Measurements from ENCODE around the gene LPAR3.

The LPAR3 gene

DNA sequence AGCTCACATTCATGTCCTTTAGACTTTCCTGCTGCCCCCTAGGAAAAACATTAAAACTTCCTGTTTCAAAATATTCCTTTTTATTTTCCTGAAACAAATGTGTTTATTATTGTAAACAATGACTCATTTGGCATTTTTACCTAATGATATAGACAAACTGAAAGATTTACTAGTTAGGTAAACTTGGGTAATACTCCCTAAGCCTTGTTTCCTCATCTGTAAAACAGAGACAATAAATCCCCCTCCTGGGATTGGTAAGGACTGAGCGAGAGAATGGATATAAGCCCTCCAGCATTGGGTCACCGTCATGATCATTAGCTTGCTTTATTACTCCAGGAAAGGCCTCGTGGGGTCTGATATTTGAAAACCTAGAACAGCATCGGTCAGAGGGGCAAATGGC, 59.8 kb downstream of the LPAR3 start (continued):
- no peak for TF ChIP-seq SP3 (tag by site-specific recombination; IDR thresholded peaks at IDR 0.05)

DNA sequence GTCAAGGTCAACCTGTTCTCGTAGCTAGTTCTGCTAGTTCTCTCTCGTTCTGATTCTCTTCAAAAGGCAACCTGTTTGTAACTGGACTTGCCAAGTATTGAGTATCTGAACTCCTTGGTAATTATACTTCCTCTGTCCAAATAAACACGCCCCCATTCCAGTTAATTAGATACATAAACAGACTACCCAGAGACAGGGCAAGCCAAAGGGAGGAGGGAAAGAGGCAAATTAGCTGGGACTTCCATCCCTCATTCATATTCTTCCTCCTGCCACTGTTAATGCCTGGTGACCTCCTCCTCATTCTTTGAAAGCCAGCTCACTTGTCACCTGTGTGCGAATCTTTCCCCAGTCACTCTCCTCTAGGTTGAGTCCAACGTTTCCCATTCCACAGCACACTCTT, 62.9 kb downstream of the LPAR3 start:
- Histone ChIP-seq H3K4me1 (ENCODE audit: control insufficient read depth, insufficient read depth, low read length) (peaks cover 8% of the 10 kb centered on the region; the same call in 1 of the 2 replicates), H3K27ac (ENCODE audit: extremely low read depth, low read depth, low read length) (no peak overlapping the region)
- POLR2A ChIA-PET: no interaction called here

DNA sequence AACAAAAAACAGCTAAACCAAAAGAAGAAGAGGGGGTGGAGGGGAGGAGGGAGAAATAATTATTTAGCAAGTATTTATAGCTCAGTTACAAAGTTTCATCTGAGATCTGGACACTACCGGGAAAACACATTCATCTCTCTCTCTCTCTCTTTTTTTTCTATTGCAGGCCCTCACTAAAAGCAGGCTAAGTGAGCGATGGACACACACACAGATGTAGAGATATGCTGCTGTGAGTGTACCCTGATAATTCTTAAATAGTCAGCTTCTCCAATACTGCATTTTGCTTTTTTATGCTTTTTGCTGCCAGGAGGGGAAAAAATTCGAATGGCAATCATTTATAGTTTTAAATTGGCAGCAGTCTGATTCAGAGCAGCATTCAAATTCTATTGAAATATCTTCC, 65.0 kb downstream of the LPAR3 start:
- Histone ChIP-seq H3K4me3 (ENCODE audit: low read depth, low read length) (no peak overlapping the region), H3K36me3 (ENCODE audit: control insufficient read depth in 2 of 2, insufficient read depth in 1 of 2, low read length in 2 of 2) (no peaks in the 10 kb centered on the region), H3K9me3 (ENCODE audit: control insufficient read depth, insufficient read depth, low read depth, low read length) (no peaks in the 10 kb centered on the region), H3K27ac (ENCODE audit: extremely low read depth, low read depth, low read length) (no peak overlapping the region), H3K4me1 (ENCODE audit: control insufficient read depth, insufficient read depth, low read length) (no peaks in the 10 kb centered on the region)
- ChIA-PET POLR2A (no interaction called here), CTCF (interaction anchor here (0.5 to 1.6 kb wide), 2 partner anchors 34 to 208 kb away, joined by 4 read pairs; no protein-coding TSS in a partner anchor)
- TF ChIP-seq ZNF214 (tag by site-specific recombination; IDR thresholded peaks at IDR 0.05; ENCODE audit: borderline replicate concordance) (no peak), ZSCAN16 (tag by site-specific recombination; IDR thresholded peaks at IDR 0.05) (no peak), ZNF501 (tag by site-specific recombination; IDR thresholded peaks at IDR 0.05) (no peak), KLF7 (tag by site-specific recombination; IDR thresholded peaks at IDR 0.05; ENCODE audit: borderline replicate concordance) (no peak), ZNF596 (tag by site-specific recombination; IDR thresholded peaks at IDR 0.05) (no peak), TRIM28 (IDR thresholded peaks at IDR 0.05; ENCODE audit: borderline replicate concordance, low read length) (no peak), ZNF155 (tag by site-specific recombination; IDR thresholded peaks at IDR 0.05) (no peak), ZNF623 (tag by site-specific recombination; IDR thresholded peaks at IDR 0.05) (no peak), WT1 (tag by site-specific recombination; IDR thresholded peaks at IDR 0.05) (no peak), HOXD13 (CRISPR knock-in tag; IDR thresholded peaks at IDR 0.05; ENCODE audit: borderline replicate concordance) (no peak), ZNF175 (tag by site-specific recombination; IDR thresholded peaks at IDR 0.05) (no peak), ZNF707 (tag by site-specific recombination; IDR thresholded peaks at IDR 0.05) (no peak), ZNF416 (tag by site-specific recombination; IDR thresholded peaks at IDR 0.05) (no peak)
- TF ChIP-seq, protein P1, sequence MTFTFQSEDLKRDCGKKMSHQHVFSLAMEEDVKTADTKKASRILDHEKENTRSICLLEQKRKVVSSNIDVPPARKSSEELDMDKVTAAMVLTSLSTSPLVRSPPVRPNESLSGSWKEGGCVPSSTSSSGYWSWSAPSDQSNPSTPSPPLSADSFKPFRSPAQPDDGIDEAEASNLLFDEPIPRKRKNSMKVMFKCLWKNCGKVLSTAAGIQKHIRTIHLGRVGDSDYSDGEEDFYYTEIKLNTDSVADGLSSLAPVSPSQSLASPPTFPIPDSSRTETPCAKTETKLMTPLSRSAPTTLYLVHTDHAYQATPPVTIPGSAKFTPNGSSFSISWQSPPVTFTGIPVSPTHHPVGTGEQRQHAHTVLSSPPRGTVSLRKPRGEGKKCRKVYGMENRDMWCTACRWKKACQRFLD (tag by site-specific recombination; IDR thresholded peaks at IDR 0.05): no peak
- TF ChIP-seq, protein P2, sequence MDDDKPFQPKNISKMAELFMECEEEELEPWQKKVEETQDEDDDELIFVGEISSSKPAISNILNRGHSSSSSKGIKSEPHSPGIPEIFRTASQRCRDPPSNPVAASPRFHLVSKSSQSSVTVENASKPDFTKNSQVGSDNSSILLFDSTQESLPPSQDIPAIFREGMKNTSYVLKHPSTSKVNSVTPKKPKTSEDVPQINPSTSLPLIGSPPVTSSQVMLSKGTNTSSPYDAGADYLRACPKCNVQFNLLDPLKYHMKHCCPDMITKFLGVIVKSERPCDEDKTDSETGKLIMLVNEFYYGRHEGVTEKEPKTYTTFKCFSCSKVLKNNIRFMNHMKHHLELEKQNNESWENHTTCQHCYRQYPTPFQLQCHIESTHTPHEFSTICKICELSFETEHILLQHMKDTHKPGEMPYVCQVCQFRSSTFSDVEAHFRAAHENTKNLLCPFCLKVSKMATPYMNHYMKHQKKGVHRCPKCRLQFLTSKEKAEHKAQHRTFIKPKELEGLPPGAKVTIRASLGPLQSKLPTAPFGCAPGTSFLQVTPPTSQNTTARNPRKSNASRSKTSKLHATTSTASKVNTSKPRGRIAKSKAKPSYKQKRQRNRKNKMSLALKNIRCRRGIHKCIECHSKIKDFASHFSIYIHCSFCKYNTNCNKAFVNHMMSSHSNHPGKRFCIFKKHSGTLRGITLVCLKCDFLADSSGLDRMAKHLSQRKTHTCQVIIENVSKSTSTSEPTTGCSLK (tag by site-specific recombination; IDR thresholded peaks at IDR 0.05): no peak
- TF ChIP-seq, protein P3, sequence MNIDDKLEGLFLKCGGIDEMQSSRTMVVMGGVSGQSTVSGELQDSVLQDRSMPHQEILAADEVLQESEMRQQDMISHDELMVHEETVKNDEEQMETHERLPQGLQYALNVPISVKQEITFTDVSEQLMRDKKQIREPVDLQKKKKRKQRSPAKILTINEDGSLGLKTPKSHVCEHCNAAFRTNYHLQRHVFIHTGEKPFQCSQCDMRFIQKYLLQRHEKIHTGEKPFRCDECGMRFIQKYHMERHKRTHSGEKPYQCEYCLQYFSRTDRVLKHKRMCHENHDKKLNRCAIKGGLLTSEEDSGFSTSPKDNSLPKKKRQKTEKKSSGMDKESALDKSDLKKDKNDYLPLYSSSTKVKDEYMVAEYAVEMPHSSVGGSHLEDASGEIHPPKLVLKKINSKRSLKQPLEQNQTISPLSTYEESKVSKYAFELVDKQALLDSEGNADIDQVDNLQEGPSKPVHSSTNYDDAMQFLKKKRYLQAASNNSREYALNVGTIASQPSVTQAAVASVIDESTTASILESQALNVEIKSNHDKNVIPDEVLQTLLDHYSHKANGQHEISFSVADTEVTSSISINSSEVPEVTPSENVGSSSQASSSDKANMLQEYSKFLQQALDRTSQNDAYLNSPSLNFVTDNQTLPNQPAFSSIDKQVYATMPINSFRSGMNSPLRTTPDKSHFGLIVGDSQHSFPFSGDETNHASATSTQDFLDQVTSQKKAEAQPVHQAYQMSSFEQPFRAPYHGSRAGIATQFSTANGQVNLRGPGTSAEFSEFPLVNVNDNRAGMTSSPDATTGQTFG (tag by site-specific recombination; IDR thresholded peaks at IDR 0.05; ENCODE audit: borderline replicate concordance): no peak

More for the DNA sequence above, 62.9 kb downstream of the LPAR3 start:
- Histone ChIP-seq H3K36me3 (ENCODE audit: control insufficient read depth in 2 of 2, insufficient read depth in 1 of 2, low read length in 2 of 2) (no peaks in the 10 kb centered on the region), H3K9me3 (ENCODE audit: control insufficient read depth, insufficient read depth, low read depth, low read length) (no peaks in the 10 kb centered on the region), H3K4me3 (ENCODE audit: low read depth, low read length) (no peak overlapping the region)
- CTCF ChIA-PET: no interaction called here
- TF ChIP-seq ZNF426 (tag by site-specific recombination; IDR thresholded peaks at IDR 0.05) (no peak), SP3 (tag by site-specific recombination; IDR thresholded peaks at IDR 0.05) (no peak), ZBTB17 (tag by site-specific recombination; IDR thresholded peaks at IDR 0.05) (peak; percentile 62), ZNF335 (tag by site-specific recombination; conservative IDR thresholded peaks at IDR 0.05) (no peak), ZNF600 (tag by site-specific recombination; IDR thresholded peaks at IDR 0.05) (no peak), WT1 (tag by site-specific recombination; IDR thresholded peaks at IDR 0.05) (peak; percentile 62), ZNF19 (tag by site-specific recombination; IDR thresholded peaks at IDR 0.05; ENCODE audit: low read depth) (no peak), ZFP41 (tag by site-specific recombination; IDR thresholded peaks at IDR 0.05; ENCODE audit: borderline replicate concordance) (no peak)
- TF ChIP-seq, protein P4, sequence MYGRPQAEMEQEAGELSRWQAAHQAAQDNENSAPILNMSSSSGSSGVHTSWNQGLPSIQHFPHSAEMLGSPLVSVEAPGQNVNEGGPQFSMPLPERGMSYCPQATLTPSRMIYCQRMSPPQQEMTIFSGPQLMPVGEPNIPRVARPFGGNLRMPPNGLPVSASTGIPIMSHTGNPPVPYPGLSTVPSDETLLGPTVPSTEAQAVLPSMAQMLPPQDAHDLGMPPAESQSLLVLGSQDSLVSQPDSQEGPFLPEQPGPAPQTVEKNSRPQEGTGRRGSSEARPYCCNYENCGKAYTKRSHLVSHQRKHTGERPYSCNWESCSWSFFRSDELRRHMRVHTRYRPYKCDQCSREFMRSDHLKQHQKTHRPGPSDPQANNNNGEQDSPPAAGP (tag by site-specific recombination; IDR thresholded peaks at IDR 0.05): no peak
